UCSD-AML1 (cell line): Measurements from ENCODE around the gene RIC3.

Experiments used
- DNase-seq: peaks from one replicate; lab custom pipeline; 2025; ENCODE audit not compliant: unreplicated experiment; lab: John Stamatoyannopoulos, UW

Gene RIC3, protein sequence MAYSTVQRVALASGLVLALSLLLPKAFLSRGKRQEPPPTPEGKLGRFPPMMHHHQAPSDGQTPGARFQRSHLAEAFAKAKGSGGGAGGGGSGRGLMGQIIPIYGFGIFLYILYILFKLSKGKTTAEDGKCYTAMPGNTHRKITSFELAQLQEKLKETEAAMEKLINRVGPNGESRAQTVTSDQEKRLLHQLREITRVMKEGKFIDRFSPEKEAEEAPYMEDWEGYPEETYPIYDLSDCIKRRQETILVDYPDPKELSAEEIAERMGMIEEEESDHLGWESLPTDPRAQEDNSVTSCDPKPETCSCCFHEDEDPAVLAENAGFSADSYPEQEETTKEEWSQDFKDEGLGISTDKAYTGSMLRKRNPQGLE

DNA sequence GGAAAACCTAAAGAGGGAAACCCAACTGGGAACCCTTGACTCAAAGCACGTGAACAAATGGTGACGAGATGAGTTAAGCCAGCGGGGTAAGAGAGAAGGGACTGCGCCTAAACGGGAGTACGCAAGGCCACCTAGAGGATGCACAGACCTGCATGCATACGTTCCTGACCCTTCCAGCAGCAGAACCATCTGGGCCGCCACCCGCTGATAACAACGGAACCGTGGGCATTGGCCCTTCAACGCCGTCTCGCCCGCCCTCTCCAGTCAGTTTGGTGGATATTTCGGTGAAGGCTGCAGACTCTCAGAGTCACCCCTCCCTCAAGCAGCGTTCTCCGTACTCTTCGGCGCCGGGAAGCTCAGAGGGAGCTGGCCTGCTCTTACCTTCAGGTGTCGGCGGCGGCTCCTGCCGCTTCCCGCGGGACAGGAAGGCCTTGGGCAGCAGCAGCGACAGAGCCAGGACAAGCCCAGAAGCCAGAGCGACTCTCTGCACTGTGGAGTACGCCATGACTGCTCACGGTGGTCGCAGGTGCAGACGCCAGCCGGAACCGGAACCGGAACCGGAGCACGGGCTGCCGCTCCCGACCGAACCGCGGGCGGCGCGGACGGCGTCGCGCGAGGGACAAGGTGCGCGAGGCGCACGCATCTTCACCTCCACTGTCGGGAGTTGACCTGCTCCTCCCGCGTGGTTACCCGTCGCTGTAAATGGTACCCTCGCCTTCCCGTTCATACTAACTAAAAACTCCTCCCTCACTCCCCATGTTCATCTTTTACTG is at the start of gene RIC3:
RIC3 (minus strand) TSS at position 541 of the 773 bp plus-strand sequence; CDS start at position 505, 36 bp downstream.
- no peak for DNase-seq

DNA sequence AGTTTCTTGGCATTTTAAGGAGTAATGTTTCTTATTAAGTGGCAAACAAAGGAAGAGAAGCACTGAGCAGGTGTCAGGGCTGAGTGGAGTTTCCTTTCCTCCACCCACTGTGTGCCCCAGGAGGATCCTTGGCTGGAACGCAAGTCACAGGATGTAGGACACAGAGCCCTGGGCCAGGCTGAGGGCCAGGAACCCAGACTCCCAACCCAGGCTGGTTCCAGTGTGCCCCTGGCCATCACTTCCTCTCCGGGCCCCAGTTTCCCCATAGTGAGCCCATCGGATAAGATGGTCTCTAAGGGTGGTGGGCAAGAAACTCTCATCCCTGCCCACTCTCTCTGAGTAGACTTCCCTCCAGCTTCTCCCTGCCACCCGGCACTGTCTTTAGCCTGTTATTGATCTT is 49.6 kb upstream of the RIC3 start:
- DNase-seq: no peak

DNA sequence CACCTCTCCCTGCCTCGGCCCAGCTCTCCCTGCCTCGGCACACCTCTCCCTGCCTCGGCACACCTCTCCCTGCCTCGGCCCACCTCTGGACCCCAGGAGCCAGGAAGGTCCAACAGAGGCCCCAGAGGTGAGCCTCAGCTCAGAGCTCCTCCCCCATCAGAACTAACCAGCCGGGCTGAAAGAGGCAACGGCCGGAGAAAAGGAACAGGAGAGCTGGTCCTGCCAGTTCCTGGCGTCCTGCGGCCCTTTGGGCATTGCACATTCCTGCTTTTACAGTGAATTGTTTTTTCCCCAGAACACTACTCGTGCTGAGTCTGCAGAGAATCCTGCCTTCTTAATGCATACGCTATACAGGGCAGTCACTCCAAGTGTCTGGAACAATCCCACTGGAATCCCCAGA is 49.1 kb upstream of the RIC3 start:
- no peak for DNase-seq

DNA sequence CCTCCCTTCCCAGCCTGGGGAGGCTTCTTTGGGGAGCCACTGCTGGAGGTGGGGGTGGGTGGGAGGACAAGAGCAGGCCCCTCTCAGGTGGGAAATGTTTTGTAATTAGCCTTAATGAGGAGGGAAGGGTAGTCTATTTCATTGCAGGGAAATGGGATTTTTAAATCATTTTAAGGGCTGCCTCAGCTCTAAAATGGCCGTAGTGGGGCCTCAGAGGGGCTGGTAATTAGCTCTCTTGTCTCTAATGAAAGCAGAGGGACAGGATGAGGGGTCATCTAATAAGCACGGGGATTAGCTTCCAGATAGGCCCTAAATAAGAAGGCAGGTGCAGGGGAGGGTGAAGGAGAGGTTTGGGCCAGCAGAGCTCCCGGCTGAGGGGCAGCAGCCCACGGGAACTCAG is 48.3 kb upstream of the RIC3 start:
- DNase-seq: no peak

DNA sequence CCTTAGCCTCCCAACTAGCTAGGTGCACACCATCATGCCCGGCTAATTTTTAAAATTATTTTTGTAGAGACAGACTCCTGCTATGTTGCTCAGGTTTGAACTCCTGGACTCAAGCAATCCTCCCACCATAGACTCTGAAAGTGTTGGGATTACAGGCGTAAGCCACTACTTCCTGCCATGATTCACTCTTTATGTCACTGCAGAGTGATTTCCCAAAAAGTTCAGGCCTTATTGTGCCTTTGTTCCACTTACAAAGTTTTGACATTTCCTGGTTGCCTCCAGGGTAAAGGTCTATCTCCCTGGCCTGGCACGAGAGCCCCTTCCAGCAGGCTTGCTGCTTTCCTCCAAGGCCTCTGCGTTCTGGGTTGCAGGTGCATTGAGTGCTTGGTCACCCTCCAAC is 44.6 kb upstream of the RIC3 start:
- no peak for DNase-seq

DNA sequence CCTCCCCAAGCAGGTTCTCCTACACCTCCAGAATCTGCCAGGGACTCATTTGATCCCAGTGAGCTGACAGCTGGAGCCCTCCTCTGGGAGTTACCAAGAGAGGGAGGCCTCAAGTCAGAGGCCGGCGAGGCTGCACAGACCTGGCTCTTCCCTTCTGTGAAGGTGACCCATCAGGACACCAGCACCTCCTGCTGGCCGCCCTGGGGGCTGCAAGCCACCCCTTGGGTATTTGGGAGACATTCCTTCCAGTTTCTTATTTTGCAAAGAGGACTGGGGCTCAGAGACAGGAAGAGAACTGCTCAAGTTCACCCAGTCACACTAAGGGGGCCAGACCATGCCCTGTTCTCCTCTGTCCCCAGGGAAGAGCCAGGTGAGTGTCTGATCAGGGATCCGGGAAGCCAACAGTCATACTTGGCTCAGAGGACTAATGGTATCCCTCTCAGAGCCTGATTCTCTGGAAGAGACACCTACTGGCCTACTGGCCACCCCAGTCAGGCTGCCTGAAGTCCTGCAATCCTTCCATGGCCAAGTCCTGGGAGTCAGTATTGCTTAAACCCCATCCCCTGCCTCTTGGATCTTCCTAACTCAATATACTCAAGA is 40.5 kb upstream of the RIC3 start:
- peak; percentile 60 for DNase-seq

DNA sequence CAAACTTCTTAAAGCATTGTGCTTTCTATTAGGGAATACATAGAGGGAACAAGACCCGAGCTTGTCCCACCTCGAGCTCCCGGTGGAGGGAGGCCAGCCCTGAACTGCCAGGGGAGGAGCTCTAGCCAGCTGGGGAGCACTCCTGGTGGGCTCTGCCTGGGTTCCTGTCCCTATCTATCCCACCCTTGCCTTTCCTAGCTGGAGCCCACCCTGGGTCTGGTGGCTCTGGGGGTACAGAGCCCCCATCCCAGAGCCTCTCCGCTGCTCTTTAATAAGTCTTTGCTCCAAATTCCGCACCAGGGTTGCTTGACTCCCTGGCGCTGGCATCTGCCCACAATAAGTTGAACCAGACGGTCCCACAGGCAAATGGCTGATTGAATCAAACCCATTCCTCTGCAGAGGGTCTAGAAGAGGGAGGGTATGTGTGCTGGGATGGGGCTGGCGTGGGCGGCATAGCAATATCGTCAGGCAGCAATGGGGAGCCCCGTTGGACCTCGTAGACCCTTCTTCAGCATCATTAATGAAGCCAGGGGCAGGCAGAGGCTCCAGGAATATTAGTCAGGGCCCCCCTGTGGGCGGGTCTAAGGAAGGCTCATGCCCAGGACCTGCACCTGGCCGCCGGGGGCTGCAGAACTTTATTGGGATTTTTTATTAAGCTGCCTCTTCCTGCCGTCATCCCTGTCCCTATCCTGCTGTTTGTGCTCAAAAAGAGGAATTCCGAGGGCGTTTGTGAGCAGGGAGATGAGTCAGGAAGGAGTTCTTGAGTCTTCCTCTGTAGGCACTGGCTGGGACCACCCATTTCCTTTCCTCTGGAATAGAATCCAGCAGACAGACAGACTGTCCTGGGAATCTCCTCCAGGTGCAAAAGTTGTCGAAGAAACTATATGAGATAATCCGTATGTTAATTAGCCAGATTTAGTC is 38.5 kb upstream of the RIC3 start:
- no peak for DNase-seq

DNA sequence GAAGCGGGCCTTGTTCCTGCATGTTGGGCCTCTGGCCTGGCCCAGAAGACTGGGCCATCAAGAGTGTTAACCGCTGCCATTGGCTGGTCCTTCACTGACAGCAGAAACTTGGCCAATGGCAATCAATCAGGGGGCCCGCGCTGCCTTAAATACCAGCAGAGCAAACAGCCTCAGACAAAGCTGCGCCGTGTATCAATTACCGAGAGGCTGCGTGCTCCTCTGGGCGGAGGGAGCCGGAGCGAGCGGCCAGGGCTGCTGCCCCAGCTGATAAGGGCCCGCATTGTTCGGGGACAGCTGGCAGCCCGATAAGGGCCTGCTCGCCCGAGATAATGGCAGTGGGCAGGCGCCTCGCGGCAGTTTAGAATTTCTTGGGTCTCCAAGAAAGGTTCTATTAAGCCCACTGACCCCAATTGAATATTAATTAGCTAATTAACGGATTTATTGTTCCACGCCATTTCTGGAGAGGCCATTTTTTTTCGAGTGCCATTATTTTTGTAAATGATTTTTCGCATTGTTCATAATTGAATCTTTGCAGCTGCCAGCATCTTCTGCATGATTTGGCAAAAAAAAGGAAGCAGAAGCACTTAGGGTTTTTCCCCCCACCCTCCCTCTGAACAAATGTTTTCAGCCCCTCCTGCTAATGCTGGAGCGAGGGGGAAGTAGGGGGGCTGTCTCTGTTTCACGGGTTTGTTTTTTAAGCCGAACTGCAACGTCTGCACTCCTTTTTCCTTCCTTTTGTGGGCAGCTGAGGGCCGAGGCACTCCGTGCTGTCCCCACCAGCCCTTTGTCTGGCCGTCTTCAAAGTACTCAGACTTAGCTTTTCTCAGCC is 37.6 kb upstream of the RIC3 start:
- DNase-seq: peak; percentile 82

DNA sequence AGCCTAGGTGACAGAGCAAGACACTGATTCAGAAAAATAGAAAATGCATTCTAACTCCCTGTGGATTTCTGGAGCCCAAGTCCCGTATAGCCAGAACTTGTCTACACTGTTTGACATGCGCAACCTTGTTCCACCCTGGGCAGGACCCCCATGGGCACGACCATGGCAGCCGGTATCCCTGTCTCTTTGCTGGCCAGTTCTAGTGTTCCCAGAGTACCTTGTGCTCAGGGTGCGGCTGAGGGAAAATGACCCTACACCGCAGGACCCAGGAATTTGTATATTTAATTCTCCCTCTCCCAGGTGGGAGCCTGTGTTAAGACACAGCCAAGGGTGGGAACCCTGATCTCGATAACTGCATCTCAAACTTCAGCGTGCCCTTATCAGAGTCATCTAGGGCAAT is 36.7 kb upstream of the RIC3 start:
- DNase-seq: no peak

DNA sequence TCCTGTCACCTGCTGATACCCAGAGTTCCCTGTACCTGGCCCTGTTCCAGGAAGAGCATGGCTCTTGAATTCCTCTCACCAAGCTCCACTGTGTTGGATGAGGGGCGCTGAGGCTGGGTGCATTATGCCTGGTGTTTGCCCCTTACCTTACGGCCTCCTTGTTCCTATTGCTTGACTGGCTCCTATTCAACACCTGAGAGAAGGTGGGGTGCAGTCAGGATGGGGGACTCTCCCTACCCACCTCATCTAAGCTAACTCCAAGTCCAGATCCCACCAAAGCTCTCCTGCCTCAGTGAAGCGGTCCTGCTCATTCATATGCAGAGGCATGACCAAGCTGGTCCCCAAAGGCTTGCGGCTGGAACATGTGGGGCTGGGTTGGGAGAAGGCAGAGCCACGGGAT is 35.8 kb upstream of the RIC3 start:
- DNase-seq: no peak

DNA sequence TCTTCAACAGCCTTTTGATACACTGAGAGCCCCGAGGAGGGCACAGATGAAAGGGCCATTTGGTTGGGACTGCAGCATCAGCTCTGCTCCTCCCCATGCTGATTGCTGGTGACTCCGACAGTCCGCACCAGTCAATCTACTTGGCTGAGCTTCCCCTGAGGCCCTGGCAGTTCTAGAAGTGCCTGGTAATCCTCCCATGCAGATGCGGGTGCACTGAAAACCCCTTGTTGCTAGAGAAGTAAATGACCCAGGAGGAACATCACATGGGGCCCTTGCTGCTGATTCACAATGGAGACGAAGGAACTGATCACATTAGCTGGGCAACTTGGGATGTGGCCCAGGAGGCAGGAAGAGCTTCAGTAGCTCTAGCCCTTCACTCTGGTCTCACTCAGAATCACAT is 35.2 kb upstream of the RIC3 start:
- DNase-seq: no peak

DNA sequence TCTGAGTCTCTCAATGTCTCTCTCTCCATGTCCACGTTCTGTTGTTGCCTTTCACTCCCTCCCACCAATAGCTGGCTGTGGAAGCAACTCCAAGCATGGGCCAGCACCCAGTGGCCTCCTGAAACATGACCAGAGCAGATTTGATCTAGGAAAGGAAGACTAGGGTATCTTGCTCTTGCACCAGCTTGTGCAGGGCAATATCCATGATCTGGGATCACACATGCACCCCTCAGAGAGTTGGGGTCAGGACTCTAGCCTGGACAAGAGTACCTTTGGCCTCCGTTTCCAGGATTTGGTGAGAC is 34.5 kb upstream of the RIC3 start:
- no peak for DNase-seq

DNA sequence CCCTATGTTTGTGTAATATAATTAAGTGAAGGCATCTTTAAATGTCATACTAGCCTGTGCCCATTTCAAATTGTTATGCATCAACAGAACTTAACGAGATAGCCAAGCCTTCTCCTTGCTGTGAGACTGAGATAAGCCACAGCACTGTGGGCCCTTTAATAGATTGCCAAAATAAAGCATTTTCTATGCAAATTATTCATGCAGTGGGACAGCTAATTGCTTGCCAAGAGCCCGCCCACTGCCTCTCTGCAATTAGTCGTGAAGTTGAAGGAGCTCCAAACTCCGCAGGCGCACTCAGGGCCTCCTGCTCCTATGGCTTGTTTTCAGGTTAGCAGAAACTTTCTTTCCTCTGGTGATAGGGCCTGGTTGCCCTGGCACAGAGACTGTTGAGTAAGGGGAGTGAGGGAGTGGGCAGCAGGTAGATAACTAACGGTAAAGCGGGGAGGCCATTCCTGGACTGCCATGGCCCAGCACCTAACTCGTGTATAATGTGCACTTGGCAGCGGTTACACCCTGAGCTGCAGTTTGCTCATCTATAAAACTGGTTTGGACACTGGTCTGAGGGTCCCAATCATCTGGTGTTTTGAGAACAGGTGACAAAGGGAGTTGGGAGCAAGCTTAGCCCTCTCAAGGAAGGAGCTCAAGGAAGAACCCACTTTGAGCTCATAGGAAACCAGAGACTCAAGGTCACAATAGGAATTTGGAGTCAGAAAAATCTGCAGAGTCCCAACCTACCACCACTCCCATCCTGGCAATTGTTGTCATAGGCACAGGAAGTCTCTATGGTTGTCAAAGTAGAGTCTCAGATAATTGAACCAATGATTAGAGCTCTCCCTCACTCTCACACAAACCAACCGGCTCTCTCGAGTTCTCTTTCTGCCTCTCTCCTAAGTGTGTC is 33.9 kb upstream of the RIC3 start:
- no peak for DNase-seq

DNA sequence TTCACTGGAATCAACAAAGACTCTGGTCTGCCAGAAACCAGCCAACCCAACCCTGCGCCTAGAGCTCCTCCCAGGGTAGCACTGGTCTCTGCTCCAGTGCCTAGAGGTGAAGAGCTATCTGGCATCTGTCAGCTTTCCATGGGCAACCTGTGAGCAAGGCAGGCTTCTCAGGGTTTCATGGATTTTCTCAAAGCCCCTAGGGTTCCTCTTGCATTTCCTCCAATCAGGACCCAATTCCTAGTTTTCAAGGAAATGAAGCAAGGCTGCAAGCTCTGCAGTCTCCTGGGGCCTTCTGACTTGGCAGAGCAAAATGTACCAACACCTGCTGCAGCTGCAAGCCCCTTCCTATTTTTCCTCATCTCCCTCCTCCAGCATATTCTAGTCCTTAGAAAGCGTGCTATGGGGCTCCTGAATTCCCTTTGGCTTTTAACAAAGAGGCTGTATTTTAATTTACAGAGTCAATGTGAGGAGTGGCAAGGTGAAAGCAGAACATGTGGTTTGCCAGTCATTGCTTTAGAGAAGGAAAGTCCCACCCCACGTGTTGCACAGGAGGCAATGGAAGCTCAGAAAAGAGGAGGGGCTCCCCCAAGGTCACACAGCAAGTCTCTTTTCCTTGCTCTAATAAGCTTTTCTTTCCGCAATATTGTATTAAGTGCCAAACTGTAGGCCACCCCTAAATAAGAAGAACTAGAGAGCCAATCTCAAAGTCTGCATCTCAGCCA is 33.0 kb upstream of the RIC3 start:
- DNase-seq: no peak

DNA sequence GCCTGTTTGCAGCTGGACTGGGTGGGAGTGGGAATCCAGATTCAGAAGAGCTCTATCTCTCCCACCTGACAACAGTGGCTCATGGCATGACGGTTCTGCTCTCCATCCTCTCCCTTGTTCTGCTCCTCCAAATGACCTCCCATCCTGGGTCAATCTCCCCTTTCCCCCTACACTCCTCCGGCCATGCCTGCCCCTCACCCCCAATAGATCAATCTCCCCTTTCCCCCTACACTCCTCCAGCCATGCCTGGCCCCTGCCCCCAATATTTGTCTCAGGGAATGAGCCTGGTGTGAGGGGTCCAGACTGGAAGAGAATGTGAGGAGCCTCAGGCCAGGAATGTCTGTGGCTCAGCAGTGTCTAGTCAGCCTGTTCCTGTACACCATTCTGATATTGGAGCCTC is 30.9 kb upstream of the RIC3 start:
- DNase-seq: no peak

DNA sequence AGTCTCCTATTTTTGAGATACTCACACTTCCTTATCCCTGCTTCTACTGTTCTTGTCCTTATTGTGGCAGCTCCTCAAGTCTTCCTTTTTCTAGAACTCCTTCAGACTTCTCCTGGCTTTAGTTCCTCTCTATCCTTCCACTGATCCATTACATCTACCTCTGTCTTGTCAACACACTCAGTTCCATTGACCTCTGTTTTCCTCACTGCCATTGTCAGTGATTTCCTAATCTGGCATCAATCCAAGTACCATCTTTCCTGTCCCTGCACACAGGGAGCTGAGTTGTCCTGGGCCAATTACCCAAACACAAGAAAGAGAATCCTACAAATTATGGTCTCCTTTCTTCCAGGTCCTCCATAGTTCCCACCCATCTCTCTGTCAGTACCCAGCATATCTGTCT is 27.9 kb upstream of the RIC3 start:
- no peak for DNase-seq

DNA sequence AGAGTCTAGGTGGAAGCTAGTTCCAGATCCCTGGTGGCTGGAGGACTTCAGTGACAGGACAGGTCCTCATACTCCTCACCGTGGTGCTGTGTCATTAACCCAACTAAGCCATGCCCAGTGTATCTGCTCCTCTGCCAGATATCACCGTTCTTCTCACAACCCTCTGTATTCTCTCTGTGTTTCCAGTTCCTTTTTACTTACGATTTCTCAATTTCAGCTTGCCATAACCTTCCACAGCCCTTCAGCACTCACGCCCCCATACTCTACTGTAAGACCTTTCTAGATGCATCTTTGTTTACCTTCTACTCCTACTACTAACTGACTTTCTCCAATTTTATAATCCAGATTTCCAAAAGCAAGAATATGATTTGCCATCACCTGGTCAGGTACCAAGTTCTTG is 26.1 kb upstream of the RIC3 start:
- no peak for DNase-seq

DNA sequence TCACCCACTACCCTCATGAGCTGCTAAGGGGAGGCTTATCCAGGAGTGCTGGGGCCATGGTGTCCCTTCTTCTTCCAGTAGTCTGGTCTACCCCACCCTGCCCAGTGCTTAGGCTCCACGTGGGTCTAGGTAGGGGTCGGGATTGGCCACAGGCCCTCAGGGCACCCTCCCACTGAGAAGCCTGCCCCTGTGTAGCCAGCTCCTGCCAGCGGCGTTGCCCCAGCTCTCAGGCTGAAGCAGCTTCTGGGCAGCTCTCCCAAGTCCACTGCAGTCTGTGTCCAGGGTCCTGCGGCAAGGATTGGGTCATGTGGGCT is 24.0 kb upstream of the RIC3 start:
- DNase-seq: no peak
